Stimulated activated CD8-positive, alpha-beta memory T cell treated with anti-CD3 and anti-CD28 coated beads, Interleukin-12 subunit alpha, Interleukin-12 subunit beta, amount 100 ng/mL, for 24 hours (primary cell): ENCODE results near the gene MINK1.

Experiments used
- DNase-seq: peaks from one replicate; pipeline ENCODE4 v3.0.0-alpha.2; 2020; ENCODE audit errors: extremely low read depth

MINK1 gene

DNA sequence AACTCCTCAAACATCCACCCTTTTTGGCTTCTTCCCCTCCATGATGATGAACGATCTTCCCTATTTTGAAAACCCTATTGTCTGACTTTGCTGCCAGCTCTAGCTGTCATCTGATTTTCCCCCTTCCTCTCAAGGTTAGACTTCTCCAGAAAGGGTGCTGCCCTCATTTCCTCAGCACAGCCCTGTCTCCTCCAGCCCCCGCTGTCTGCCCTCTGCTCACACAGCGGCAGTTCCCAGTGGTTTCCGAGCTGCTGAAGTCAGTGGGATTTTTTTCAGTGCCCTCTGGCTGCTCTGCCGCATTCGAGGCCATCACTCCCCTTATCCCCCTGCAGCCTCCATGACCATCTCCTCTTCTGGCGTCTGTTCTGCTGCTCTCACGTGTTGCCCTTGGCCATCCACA is 39.6 kb downstream of the MINK1 start:
- no peak for DNase-seq

DNA sequence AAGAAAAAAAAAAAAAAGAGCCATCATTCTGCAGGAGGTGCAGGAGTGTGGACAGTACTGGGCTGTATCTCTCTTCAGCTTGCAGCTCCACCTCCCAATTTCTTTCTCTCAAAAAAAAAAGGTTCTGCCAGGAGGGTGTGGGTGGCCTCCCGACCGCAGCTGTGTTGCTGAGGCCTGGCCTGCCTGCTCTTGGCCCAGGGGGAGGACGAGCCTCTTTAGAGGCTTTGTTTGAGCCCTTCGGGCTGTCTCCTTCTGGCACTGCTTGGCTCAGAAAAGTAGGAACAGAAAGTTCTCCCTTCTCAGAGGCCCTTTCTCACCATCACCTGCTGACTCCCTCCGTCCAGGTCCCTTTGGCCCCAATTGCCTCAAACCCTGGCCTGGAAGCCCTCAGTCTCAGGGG is 43.9 kb downstream of the MINK1 start:
- no peak for DNase-seq

DNA sequence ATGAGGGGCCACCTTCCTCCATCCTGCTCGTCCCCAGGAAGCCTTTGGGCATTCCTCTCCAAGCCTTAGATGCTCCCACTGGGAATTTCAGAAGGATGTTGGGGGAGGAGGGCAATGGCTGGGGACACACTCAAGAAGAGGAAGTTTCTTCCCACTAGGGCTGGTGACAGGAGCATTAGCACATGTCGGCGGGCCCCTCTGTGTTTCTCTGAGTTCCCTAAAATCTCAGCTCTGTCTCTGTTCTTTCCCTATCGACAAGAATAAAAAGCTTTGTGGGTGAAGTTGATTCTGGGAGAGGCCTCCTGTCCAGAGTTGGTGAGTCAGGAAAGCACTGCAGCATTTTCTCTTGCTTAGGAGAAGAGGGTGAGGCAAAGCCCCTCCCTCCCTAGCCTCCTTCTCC is 46.5 kb downstream of the MINK1 start:
- DNase-seq = no peak

DNA sequence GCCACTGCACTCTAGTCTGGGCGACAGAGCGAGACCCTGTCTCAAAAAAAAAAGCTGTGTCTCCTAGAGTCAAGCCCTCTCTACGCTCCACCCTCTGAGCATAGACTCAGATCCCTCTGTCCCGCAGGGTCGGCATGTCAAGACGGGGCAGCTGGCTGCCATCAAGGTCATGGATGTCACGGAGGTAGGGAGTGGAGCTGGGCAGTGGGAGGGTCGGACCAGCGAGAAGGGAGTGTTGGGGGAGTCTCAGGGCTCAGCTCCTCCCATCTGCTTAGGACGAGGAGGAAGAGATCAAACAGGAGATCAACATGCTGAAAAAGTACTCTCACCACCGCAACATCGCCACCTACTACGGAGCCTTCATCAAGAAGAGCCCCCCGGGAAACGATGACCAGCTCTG is 47.7 kb downstream of the MINK1 start:
- no peak for DNase-seq

GRCh38 chr17:4881761-4882555 is 48.8 kb downstream of the MINK1 start:
- no peak for DNase-seq

GRCh38 chr17:4884489-4884888 is 51.3 kb downstream of the MINK1 start:
- no peak for DNase-seq

- DNase-seq = no peak
These were observed 53.7 kb downstream of the MINK1 start for GRCh38 chr17:4886830-4887229.

GRCh38 chr17:4887581-4887980 is 54.4 kb downstream of the MINK1 start:
- no peak for DNase-seq

GRCh38 chr17:4891411-4892410 is 58.6 kb downstream of the MINK1 start:
- no peak for DNase-seq

DNA sequence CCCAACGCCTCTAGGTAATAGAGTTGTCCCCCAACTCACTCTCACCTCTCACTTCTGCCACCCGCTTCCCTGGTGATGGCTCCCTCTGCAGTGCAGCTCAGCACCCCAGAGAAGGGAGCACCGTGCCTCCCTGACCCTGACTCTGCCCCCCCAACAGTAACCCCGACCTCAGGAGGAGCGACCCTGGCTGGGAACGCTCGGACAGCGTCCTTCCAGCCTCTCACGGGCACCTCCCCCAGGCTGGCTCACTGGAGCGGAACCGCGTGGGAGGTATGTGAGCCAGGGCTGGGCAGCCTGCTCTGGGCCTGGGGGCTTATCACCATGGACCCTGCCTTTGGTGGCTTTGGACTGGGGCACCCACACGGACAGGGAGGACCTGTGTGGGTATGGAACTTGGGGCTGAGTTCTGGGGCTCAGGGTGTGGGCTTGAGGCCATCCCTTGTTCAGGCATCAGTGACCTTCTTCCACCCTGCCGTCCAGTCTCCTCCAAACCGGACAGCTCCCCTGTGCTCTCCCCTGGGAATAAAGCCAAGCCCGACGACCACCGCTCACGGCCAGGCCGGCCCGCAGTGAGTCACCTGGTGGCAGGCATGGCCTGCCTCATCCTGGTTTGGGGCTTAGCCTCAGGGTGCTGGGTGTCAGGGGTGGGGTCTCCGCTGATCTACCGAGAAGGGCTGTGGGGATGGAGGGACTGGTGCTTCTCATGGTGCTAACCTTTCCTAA is 59.5 kb downstream of the MINK1 start:
- no peak for DNase-seq

DNA sequence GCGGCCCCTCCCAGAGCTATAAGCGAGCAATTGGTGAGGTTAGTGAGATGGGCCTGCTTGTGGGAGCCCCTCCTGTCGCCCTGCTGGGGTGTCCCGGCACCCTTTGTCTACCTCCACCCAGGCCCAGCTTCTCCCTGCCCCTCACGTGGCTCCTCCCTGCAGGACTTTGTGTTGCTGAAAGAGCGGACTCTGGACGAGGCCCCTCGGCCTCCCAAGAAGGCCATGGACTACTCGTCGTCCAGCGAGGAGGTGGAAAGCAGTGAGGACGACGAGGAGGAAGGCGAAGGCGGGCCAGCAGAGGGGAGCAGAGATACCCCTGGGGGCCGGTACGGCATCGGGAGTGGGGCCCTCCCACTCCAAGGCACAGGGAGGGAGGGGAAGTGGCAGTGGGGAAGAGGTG is 60.1 kb downstream of the MINK1 start:
- DNase-seq = no peak

GRCh38 chr17:4893721-4894560 is 60.8 kb downstream of the MINK1 start:
- no peak for DNase-seq

DNA sequence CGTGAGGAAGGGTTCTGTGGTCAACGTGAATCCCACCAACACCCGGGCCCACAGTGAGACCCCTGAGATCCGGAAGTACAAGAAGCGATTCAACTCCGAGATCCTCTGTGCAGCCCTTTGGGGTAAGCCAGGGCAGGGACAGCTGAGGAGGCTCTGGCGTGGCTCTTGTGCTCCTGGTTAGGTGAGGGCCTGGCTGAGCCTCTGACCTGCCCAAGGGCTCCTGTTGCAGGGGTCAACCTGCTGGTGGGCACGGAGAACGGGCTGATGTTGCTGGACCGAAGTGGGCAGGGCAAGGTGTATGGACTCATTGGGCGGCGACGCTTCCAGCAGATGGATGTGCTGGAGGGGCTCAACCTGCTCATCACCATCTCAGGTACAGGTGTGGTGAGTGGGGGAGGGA is 62.0 kb downstream of the MINK1 start:
- no peak for DNase-seq

DNA sequence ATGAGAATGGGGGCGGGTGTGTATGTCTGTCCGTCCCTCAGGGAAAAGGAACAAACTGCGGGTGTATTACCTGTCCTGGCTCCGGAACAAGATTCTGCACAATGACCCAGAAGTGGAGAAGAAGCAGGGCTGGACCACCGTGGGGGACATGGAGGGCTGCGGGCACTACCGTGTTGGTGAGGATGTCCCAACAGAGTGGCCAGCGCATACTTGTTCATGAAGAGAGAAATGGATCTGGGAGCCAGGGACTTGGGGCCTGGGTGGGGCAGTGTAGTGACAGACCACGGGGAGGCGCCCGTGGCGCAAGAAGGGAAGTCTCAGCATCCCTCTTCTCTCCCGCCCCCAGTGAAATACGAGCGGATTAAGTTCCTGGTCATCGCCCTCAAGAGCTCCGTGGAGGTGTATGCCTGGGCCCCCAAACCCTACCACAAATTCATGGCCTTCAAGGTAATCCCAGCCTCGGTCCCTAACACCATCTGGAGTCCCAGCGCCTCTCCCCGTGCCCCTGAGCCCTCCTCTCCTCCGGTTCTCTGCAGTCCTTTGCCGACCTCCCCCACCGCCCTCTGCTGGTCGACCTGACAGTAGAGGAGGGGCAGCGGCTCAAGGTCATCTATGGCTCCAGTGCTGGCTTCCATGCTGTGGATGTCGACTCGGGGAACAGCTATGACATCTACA is 62.7 kb downstream of the MINK1 start:
- no peak for DNase-seq

GRCh38 chr17:4896332-4897197 is 63.4 kb downstream of the MINK1 start:
- no peak for DNase-seq

- no peak for DNase-seq
These were observed 64.1 kb downstream of the MINK1 start for GRCh38 chr17:4897198-4897687.

DNA sequence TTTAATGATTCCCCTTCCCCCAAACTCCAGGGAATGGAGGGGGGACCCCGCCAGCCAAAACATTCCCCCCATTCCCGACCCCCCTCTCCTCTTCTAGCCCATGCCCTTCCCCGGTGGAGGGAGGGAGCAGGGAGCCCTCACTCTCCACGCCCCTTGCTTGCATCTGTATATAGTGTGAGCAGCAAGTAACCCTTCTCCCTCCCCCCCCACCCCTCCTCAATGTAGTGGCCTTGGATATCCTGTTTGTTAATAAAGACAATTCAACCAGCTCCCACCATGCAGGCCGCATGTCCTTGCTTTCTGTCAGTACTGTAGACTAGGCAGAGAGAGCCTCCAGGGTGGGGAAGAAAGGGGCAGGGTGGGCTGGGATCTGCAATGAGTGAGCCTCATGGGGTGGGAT is 64.6 kb downstream of the MINK1 start:
- DNase-seq = no peak

DNA sequence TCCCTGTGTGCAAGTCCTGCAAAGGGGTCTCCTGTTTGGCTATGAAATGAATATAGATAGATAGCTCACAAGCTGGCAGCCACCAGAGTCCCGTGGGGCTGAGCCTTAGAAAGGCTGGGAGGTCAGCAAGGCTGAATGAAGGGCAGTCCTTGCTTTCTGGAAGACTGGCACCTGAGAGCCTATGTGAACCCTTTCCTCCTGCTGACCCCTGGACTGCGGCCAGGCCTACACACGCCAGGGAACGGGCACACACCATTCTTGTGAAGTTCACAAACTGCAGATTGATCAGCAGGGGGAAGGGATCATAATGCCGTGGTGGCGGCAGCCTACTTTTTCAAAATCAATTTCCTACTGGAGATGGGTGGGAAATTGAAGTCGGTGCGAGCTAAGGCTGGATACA is 65.2 kb downstream of the MINK1 start:
- DNase-seq = no peak

DNA sequence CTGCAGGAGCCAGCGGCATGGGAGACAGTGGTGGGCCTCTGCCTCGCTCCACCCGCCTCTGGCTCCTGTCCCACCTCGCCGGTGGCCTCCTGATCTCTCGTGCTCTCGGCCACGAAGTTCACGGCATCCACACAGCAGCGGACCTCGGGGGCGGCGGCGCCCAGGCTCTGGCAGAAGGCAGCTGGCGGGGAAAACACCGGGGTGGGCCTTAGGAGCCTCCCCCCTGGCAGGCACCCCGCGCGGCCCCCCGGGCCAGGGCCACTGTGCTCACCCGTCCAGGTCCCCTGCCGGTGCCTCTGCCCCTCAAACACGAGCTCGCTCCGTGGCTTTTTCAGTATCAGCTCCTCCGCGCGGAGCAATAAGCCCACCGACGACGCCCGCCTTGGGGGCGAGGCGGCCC is 65.8 kb downstream of the MINK1 start:
- no peak for DNase-seq
